Measurements from ENCODE around the gene ADAM12. TPM values are rescaled to one million over a fixed set of nuclear protein-coding genes. Genes with fewer than 3 reads are reported as not detected.

Gene ADAM12
- total and polyA plus RNA-seq, 10 of the 15 experiments (the other 5 are each of a cell fraction or from before 2014, with no cell fraction given), result under 0.01 to 0.62 (median 0.04) TPM; not detected in 5

- TF ChIP-seq ZNF24 (IDR thresholded peaks at IDR 0.05) (no peak), NR2C2 (IDR thresholded peaks at IDR 0.05; ENCODE audit: borderline replicate concordance, control insufficient read depth, insufficient read length, low read depth) (no peak)
- TF ChIP-seq, protein P1, sequence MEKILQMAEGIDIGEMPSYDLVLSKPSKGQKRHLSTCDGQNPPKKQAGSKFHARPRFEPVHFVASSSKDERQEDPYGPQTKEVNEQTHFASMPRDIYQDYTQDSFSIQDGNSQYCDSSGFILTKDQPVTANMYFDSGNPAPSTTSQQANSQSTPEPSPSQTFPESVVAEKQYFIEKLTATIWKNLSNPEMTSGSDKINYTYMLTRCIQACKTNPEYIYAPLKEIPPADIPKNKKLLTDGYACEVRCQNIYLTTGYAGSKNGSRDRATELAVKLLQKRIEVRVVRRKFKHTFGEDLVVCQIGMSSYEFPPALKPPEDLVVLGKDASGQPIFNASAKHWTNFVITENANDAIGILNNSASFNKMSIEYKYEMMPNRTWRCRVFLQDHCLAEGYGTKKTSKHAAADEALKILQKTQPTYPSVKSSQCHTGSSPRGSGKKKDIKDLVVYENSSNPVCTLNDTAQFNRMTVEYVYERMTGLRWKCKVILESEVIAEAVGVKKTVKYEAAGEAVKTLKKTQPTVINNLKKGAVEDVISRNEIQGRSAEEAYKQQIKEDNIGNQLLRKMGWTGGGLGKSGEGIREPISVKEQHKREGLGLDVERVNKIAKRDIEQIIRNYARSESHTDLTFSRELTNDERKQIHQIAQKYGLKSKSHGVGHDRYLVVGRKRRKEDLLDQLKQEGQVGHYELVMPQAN (conservative IDR thresholded peaks at IDR 0.05), result no peak
Measured at GRCh38 chr10:126431816-126432215, 43.5 kb upstream of the ADAM12 start (continued).

GRCh38 chr10:126430512-126430911 lies 42.2 kb upstream of the ADAM12 start:
- Histone ChIP-seq H2AFZ (ENCODE audit: control insufficient read depth, low read depth, low read length) (no peak overlapping the region), H3K27ac (ENCODE audit: control insufficient read depth, insufficient read depth) (no peak overlapping the region), H3K9ac (ENCODE audit: control insufficient read depth, insufficient read depth, low read length) (no peak overlapping the region), H4K20me1 (ENCODE audit: control insufficient read depth, insufficient read depth) (no peaks in the 10 kb centered on the region), H3K9me3 (replicated peaks; ENCODE audit: control insufficient read depth, insufficient read depth, low read length) (no peaks in the 10 kb centered on the region), H3K4me1 (ENCODE audit: control insufficient read depth, insufficient read depth, low read length) (no peaks in the 10 kb centered on the region), H3K4me2 (ENCODE audit: control insufficient read depth, insufficient read depth) (no peak overlapping the region), H3K36me3 (ENCODE audit: control insufficient read depth in 2 of 2, insufficient read depth in 2 of 2, low read length in 1 of 2) (no peaks in the 10 kb centered on the region), H3K4me3 (no peak overlapping the region), H3K27me3 (replicated peaks in 1 of 2; ENCODE audit: control insufficient read depth in 2 of 2, insufficient read depth in 2 of 2, low read length in 1 of 2) (no peaks in the 10 kb centered on the region), H3K79me2 (ENCODE audit: control insufficient read depth, insufficient read depth, low read length) (no peaks in the 10 kb centered on the region)
- DNase-seq (ENCODE audit: low read depth, low spot score), result no peak
- SMC1A ChIA-PET (ENCODE audit: uncharacterized antibody, unreplicated experiment), result no interaction called here
- WGBS (ENCODE audit: insufficient coverage, insufficient replicate concordance, low lambda C conversion rate, missing lambda C conversion rate), result 35% methylated on average over 2 of the region's 2 CpGs
- CTCF ChIA-PET, result no interaction called here
- in situ Hi-C loops (cut with MboI) (no loop called here), intact Hi-C loops (cut with micrococcal nuclease; ENCODE audit: unreplicated experiment) (no loop called here)
- RAD21 ChIA-PET (ENCODE audit: unreplicated experiment), result no interaction called here
- BruUV-seq (replicated peaks), result no TSS peak
- TF ChIP-seq, protein P2, sequence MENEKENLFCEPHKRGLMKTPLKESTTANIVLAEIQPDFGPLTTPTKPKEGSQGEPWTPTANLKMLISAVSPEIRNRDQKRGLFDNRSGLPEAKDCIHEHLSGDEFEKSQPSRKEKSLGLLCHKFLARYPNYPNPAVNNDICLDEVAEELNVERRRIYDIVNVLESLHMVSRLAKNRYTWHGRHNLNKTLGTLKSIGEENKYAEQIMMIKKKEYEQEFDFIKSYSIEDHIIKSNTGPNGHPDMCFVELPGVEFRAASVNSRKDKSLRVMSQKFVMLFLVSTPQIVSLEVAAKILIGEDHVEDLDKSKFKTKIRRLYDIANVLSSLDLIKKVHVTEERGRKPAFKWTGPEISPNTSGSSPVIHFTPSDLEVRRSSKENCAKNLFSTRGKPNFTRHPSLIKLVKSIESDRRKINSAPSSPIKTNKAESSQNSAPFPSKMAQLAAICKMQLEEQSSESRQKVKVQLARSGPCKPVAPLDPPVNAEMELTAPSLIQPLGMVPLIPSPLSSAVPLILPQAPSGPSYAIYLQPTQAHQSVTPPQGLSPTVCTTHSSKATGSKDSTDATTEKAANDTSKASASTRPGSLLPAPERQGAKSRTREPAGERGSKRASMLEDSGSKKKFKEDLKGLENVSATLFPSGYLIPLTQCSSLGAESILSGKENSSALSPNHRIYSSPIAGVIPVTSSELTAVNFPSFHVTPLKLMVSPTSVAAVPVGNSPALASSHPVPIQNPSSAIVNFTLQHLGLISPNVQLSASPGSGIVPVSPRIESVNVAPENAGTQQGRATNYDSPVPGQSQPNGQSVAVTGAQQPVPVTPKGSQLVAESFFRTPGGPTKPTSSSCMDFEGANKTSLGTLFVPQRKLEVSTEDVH (IDR thresholded peaks at IDR 0.05; ENCODE audit: low read depth, partially characterized antibody), result no peak
- TF ChIP-seq POLR2AphosphoS5 (IDR thresholded peaks at IDR 0.05; ENCODE audit: low read length), result no peak
- no peak for TF ChIP-seq E4F1 (IDR thresholded peaks at IDR 0.05; ENCODE audit: borderline replicate concordance, partially characterized antibody)
- TF ChIP-seq SMAD5 (IDR thresholded peaks at IDR 0.05; ENCODE audit: low read depth), result no peak
- no peak for TF ChIP-seq ZNF217 (IDR thresholded peaks at IDR 0.05)
- no peak for TF ChIP-seq BACH1 (IDR thresholded peaks at IDR 0.05; ENCODE audit: borderline replicate concordance)
- no peak for TF ChIP-seq SP1 (IDR thresholded peaks at IDR 0.05; ENCODE audit: low read depth, low read length)
- TF ChIP-seq, protein P3, sequence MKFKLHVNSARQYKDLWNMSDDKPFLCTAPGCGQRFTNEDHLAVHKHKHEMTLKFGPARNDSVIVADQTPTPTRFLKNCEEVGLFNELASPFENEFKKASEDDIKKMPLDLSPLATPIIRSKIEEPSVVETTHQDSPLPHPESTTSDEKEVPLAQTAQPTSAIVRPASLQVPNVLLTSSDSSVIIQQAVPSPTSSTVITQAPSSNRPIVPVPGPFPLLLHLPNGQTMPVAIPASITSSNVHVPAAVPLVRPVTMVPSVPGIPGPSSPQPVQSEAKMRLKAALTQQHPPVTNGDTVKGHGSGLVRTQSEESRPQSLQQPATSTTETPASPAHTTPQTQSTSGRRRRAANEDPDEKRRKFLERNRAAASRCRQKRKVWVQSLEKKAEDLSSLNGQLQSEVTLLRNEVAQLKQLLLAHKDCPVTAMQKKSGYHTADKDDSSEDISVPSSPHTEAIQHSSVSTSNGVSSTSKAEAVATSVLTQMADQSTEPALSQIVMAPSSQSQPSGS (IDR thresholded peaks at IDR 0.05; ENCODE audit: low read length), result no peak
- no peak for TF ChIP-seq EP300 (IDR thresholded peaks at IDR 0.05; ENCODE audit: borderline replicate concordance in 1 of 2, control insufficient read depth in 1 of 2, low read depth in 2 of 2, low read length in 2 of 2)
- no peak for TF ChIP-seq ZNF274 (IDR thresholded peaks at IDR 0.05; ENCODE audit: insufficient read depth, insufficient read length)
- no peak for ATAC-seq
- POLR2A ChIA-PET, result no interaction called here
- no peak for FAIRE-seq

Data from GM12878 (cell line).